ENCODE results near the gene TAC1. TPM values are rescaled to one million over a fixed set of nuclear protein-coding genes. Genes with fewer than 3 reads are reported as not detected.

Gene TAC1
- total RNA-seq, 2 experiments from 2014 or later: not detected

- Histone ChIP-seq H3K27ac (ENCODE audit: low read depth, low read length, poor library complexity, severe bottlenecking) (no peak overlapping the region), H3K4me3 (ENCODE audit: low read depth, low read length, poor library complexity, severe bottlenecking) (no peak overlapping the region), H3K9me2 (ENCODE audit: insufficient read depth, low read length) (no peaks in the 10 kb centered on the region), H3K4me1 (ENCODE audit: insufficient read depth, low read length, poor library complexity, severe bottlenecking) (no peaks in the 10 kb centered on the region), H3K4me2 (ENCODE audit: low read length) (no peak overlapping the region), H4K20me1 (ENCODE audit: insufficient read depth, low read length) (no peaks in the 10 kb centered on the region), H3K36me3 (ENCODE audit: insufficient read depth, low read length) (no peaks in the 10 kb centered on the region), H2AFZ (ENCODE audit: low read length) (no peak overlapping the region), H3K9me3 (ENCODE audit: low read length) (no peaks in the 10 kb centered on the region), H3K79me2 (ENCODE audit: insufficient read depth, low read depth, low read length) (no peaks in the 10 kb centered on the region)
- ChIA-PET CTCF (ENCODE audit: unreplicated experiment) (no interaction called here), POLR2A (no interaction called here)
- TF ChIP-seq EZH2phosphoT487 (IDR thresholded peaks at IDR 0.05; ENCODE audit: borderline replicate concordance, low read depth, low read length): no peak
- no peak for TF ChIP-seq CTCF (conservative IDR thresholded peaks at IDR 0.05; ENCODE audit: low read length)
- no peak for DNase-seq (ENCODE audit: low spot score)
- BruUV-seq (replicated peaks): no TSS peak
- intact Hi-C loops (cut with micrococcal nuclease; ENCODE audit: unreplicated experiment): no loop called here
Observed at GRCh38 chr7:97734255-97734654, 2.4 kb downstream of the TAC1 start.

- no peak overlapping the region for H3K4me2 ChIP-seq (ENCODE audit: low read length)
- no peak overlapping the region for H3K4me3 ChIP-seq (ENCODE audit: low read depth, low read length, poor library complexity, severe bottlenecking)
- H4K20me1 ChIP-seq (ENCODE audit: insufficient read depth, low read length): no peaks in the 10 kb centered on the region
- TF ChIP-seq CTCF (conservative IDR thresholded peaks at IDR 0.05; ENCODE audit: low read length): no peak
- TF ChIP-seq EZH2phosphoT487 (IDR thresholded peaks at IDR 0.05; ENCODE audit: borderline replicate concordance, low read depth, low read length): no peak
- DNase-seq (ENCODE audit: low spot score): no peak
- no peaks in the 10 kb centered on the region for H3K36me3 ChIP-seq (ENCODE audit: insufficient read depth, low read length)
- intact Hi-C loops (cut with micrococcal nuclease; ENCODE audit: unreplicated experiment): no loop called here
- no peaks in the 10 kb centered on the region for H3K4me1 ChIP-seq (ENCODE audit: insufficient read depth, low read length, poor library complexity, severe bottlenecking)
- H3K27ac ChIP-seq (ENCODE audit: low read depth, low read length, poor library complexity, severe bottlenecking): no peak overlapping the region
- H2AFZ ChIP-seq (ENCODE audit: low read length): no peak overlapping the region
- no peaks in the 10 kb centered on the region for H3K79me2 ChIP-seq (ENCODE audit: insufficient read depth, low read depth, low read length)
- BruUV-seq (replicated peaks): no TSS peak
- POLR2A ChIA-PET: no interaction called here
- no peaks in the 10 kb centered on the region for H3K9me3 ChIP-seq (ENCODE audit: low read length)
- CTCF ChIA-PET (ENCODE audit: unreplicated experiment): no interaction called here
- H3K9me2 ChIP-seq (ENCODE audit: insufficient read depth, low read length): no peaks in the 10 kb centered on the region
Observed at GRCh38 chr7:97735075-97735474, 3.2 kb downstream of the TAC1 start.

GRCh38 chr7:97748482-97748881, 16.6 kb downstream of the TAC1 start:
- H3K4me2 ChIP-seq (ENCODE audit: low read length): no peak overlapping the region
- H3K9me2 ChIP-seq (ENCODE audit: insufficient read depth, low read length): no peaks in the 10 kb centered on the region
- POLR2A ChIA-PET: no interaction called here
- H3K36me3 ChIP-seq (ENCODE audit: insufficient read depth, low read length): no peaks in the 10 kb centered on the region
- CTCF ChIA-PET (ENCODE audit: unreplicated experiment): no interaction called here
- no peaks in the 10 kb centered on the region for H3K79me2 ChIP-seq (ENCODE audit: insufficient read depth, low read depth, low read length)
- no TSS peak for BruUV-seq (replicated peaks)
- H4K20me1 ChIP-seq (ENCODE audit: insufficient read depth, low read length): no peaks in the 10 kb centered on the region
- intact Hi-C loops (cut with micrococcal nuclease; ENCODE audit: unreplicated experiment): no loop called here
- H2AFZ ChIP-seq (ENCODE audit: low read length): no peak overlapping the region
- TF ChIP-seq CTCF (conservative IDR thresholded peaks at IDR 0.05; ENCODE audit: low read length) (no peak), EZH2phosphoT487 (IDR thresholded peaks at IDR 0.05; ENCODE audit: borderline replicate concordance, low read depth, low read length) (no peak)
- H3K9me3 ChIP-seq (ENCODE audit: low read length): no peaks in the 10 kb centered on the region
- no peak overlapping the region for H3K4me3 ChIP-seq (ENCODE audit: low read depth, low read length, poor library complexity, severe bottlenecking)
- DNase-seq (ENCODE audit: low spot score): no peak
- no peaks in the 10 kb centered on the region for H3K4me1 ChIP-seq (ENCODE audit: insufficient read depth, low read length, poor library complexity, severe bottlenecking)
- H3K27ac ChIP-seq (ENCODE audit: low read depth, low read length, poor library complexity, severe bottlenecking): no peak overlapping the region

All from OCI-LY7 (cell line).